ENCODE data around the gene ENOX1.

ENOX1 gene

DNA sequence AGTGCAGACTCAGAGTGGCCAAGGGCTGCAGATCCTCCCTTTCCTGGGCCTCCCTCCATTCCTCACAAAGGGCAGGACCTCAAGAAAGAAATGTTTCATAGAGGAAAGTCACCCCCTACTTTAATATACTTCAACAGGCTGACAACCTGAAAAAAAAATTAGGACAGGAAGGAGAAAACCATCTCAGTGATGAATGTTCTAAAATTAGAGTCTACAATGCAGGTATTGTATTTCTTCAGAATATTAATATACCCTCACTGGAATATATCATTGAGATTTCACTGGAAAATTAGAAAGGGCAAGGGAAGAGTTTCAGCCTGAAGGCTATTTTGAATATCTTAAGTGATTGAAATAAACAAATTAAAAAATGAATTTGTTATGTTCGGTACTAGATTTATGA, 586.5 kb downstream of the ENOX1 start:
- H3K27ac ChIP-seq (ENCODE audit: low read depth, low read length), result no peak overlapping the region
- no peak overlapping the region for H2AFZ ChIP-seq (ENCODE audit: low read length, unreplicated experiment)
- H3K27me3 ChIP-seq (ENCODE audit: insufficient read depth, low read length), result no peaks in the 10 kb centered on the region
- H3K4me1 ChIP-seq (ENCODE audit: control insufficient read depth, insufficient read depth, low read length, unreplicated experiment), result peaks cover 7% of the 10 kb centered on the region
- no peaks in the 10 kb centered on the region for H3K79me2 ChIP-seq (ENCODE audit: control insufficient read depth, insufficient read depth, low read length, unreplicated experiment)
- H3K4me3 ChIP-seq (ENCODE audit: low read depth, low read length), result no peak overlapping the region
- no peaks in the 10 kb centered on the region for H3K36me3 ChIP-seq (ENCODE audit: insufficient read depth, low read length)

DNA sequence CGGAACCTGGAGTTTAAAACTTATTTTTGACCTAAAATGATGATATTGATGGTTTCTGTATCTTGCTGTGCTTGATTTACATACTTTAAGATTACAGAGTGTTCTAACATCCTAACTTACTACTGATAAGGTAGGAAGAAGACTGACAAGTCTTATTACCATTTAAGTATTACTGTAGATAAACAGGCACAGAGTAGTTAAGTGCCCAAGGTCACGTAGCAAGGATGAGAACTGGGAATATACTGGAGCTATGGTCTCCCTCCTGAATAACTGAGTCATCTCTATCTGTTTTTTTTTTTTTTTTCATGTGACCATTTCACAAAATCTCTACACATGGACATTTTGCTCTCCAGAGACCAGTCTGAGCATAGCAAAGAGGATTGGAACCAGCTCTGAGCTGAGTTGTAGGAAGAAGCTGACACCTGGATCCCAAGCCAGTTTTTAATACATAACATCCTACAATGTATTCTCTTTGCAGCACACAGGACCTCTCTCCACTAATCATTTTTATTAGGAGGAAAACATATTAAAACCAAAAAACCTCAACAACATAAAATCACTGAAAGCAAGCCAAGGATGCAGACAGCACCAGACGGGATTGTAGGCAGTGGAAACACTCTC, 589.9 kb downstream of the ENOX1 start:
- no peaks in the 10 kb centered on the region for H3K36me3 ChIP-seq (ENCODE audit: insufficient read depth, low read length)
- no peak overlapping the region for H2AFZ ChIP-seq (ENCODE audit: low read length, unreplicated experiment)
- no peaks in the 10 kb centered on the region for H3K27me3 ChIP-seq (ENCODE audit: insufficient read depth, low read length)
- no peak overlapping the region for H3K4me3 ChIP-seq (ENCODE audit: low read depth, low read length)
- H3K27ac ChIP-seq (ENCODE audit: low read depth, low read length), result no peak overlapping the region
- H3K79me2 ChIP-seq (ENCODE audit: control insufficient read depth, insufficient read depth, low read length, unreplicated experiment), result no peaks in the 10 kb centered on the region
- peaks cover 7% of the 10 kb centered on the region for H3K4me1 ChIP-seq (ENCODE audit: control insufficient read depth, insufficient read depth, low read length, unreplicated experiment)

DNA sequence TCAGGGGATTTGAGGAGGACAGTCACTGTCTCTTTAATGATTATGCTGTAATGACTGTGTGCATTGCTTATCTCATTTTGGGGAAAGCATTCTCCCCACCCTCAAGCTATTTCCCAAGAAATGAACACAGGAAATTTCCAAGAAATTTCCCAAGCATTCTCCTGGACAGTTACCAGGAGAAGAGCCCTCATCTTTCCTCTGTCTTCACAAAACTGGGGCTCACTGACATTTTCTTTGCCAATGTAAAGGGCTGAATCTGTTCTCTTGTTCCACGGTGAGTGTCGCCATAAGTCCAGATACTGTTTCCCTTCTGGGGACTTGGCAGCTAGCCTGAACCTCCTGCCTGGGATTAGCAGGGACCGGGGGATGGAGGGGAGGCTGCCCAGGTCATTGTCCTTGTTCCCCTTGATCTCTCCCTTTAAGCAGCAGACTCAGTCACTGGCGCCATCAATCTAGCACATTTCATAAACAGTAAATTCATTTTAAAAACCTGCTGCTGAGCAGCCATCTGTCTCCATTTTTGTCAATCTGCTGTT, 590.6 kb downstream of the ENOX1 start:
- Histone ChIP-seq H3K4me3 (ENCODE audit: low read depth, low read length) (no peak overlapping the region), H3K36me3 (ENCODE audit: insufficient read depth, low read length) (no peaks in the 10 kb centered on the region), H2AFZ (ENCODE audit: low read length, unreplicated experiment) (no peak overlapping the region), H3K27ac (ENCODE audit: low read depth, low read length) (no peak overlapping the region), H3K4me1 (ENCODE audit: control insufficient read depth, insufficient read depth, low read length, unreplicated experiment) (peaks cover 7% of the 10 kb centered on the region), H3K27me3 (ENCODE audit: insufficient read depth, low read length) (no peaks in the 10 kb centered on the region), H3K79me2 (ENCODE audit: control insufficient read depth, insufficient read depth, low read length, unreplicated experiment) (no peaks in the 10 kb centered on the region)

DNA sequence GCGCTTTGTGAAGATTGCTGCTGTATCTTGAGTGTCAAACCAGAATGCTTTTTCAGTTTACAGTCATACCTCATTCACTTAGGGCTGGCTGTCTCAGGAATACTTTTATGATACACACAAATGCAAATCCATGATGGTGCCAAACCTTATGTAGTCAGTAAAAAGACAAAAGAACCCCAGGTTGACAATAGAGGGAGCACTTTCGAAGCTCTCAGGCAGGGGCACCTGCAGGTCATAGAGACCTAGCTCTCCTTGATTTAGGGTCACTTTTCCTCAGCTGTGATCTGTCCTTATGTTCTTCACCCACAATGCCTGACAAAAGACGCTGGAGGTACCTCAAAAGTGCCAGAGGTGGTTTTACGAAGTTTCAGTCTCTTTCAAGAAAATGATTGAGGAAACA, 591.2 kb downstream of the ENOX1 start:
- H2AFZ ChIP-seq (ENCODE audit: low read length, unreplicated experiment), result no peak overlapping the region
- H3K79me2 ChIP-seq (ENCODE audit: control insufficient read depth, insufficient read depth, low read length, unreplicated experiment), result no peaks in the 10 kb centered on the region
- H3K4me1 ChIP-seq (ENCODE audit: control insufficient read depth, insufficient read depth, low read length, unreplicated experiment), result peaks cover 7% of the 10 kb centered on the region
- no peaks in the 10 kb centered on the region for H3K27me3 ChIP-seq (ENCODE audit: insufficient read depth, low read length)
- H3K27ac ChIP-seq (ENCODE audit: low read depth, low read length), result no peak overlapping the region
- no peak overlapping the region for H3K4me3 ChIP-seq (ENCODE audit: low read depth, low read length)
- H3K36me3 ChIP-seq (ENCODE audit: insufficient read depth, low read length), result no peaks in the 10 kb centered on the region

DNA sequence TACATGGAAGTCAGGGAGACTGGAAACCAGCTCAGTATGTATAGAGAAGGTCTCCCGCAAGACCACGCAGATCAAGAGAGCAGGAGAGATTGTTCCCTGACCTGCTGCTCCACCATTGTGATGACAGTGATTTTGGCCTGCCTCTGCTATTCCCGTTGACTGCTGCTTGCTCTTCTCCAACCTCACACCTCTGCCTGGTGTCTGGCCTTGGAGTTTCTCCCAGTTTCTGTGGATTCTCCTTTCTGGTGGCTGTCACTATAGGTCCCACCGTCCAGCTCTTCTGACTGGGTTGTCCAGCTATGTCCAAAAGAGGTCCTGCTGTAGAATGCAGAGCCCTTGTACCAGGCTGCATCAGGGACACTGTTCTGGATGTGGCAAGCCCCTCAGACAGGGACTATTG, 591.7 kb downstream of the ENOX1 start:
- Histone ChIP-seq H3K4me1 (ENCODE audit: control insufficient read depth, insufficient read depth, low read length, unreplicated experiment) (peaks cover 7% of the 10 kb centered on the region), H3K36me3 (ENCODE audit: insufficient read depth, low read length) (no peaks in the 10 kb centered on the region), H2AFZ (ENCODE audit: low read length, unreplicated experiment) (no peak overlapping the region), H3K27me3 (ENCODE audit: insufficient read depth, low read length) (no peaks in the 10 kb centered on the region), H3K4me3 (ENCODE audit: low read depth, low read length) (no peak overlapping the region), H3K27ac (ENCODE audit: low read depth, low read length) (no peak overlapping the region), H3K79me2 (ENCODE audit: control insufficient read depth, insufficient read depth, low read length, unreplicated experiment) (no peaks in the 10 kb centered on the region)

DNA sequence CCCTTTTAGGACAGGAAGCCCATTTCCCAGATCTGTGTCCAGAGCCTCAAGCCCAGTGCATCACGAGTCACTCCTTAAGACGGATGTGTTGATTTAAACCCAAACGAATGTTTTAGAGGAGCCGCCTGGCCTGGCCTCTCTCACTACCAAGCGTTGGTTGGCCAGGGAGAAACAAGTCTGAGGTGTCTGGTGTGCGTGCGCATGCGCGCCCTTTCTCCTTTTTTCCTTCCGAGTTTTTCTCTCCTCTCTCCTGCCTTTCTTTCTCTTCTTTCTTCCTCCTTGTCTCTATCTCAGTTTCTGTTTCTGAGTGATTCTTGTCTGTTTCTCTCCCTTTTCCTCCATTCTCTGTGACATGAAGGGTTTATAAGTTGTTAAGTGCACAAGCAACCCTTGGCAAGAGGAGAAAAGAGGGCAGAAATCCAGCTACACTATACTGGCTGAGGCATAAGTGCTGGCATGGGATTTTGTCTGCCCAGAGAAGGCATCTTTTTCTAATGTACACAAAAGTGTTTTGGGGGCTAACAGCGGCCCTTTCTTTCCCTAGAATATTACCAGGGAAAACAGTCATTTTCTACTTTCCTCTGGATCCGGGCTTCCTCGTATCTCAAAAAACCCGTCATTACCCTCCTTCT, 592.9 kb downstream of the ENOX1 start:
- Histone ChIP-seq H3K27me3 (ENCODE audit: insufficient read depth, low read length) (no peaks in the 10 kb centered on the region), H2AFZ (ENCODE audit: low read length, unreplicated experiment) (no peak overlapping the region), H3K27ac (ENCODE audit: low read depth, low read length) (no peak overlapping the region), H3K4me3 (ENCODE audit: low read depth, low read length) (no peak overlapping the region), H3K36me3 (ENCODE audit: insufficient read depth, low read length) (no peaks in the 10 kb centered on the region), H3K79me2 (ENCODE audit: control insufficient read depth, insufficient read depth, low read length, unreplicated experiment) (no peaks in the 10 kb centered on the region), H3K4me1 (ENCODE audit: control insufficient read depth, insufficient read depth, low read length, unreplicated experiment) (peaks cover 7% of the 10 kb centered on the region)

DNA sequence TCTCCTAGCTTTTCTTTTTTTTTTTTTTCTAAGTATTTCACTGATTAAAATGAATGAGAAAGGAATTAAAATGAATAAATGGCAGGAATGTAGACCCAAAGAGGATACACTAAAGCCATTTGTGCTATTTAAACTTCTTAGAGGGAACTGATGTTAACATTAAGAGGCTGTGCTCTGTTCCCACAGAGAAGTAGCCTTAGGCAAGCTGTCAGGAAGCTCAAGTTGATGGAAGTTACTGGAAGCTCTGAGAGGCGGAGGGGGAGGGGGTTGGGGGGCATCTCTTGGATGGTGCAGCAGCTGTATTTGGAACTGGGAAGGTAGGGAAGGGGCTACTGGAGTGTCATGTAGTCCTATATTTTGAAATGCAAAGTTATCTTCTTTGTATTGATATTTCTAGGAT, 595.2 kb downstream of the ENOX1 start:
- Histone ChIP-seq H3K27ac (ENCODE audit: low read depth, low read length) (no peak overlapping the region), H3K79me2 (ENCODE audit: control insufficient read depth, insufficient read depth, low read length, unreplicated experiment) (no peaks in the 10 kb centered on the region), H3K4me1 (ENCODE audit: control insufficient read depth, insufficient read depth, low read length, unreplicated experiment) (peaks cover 7% of the 10 kb centered on the region), H2AFZ (ENCODE audit: low read length, unreplicated experiment) (no peak overlapping the region), H3K36me3 (ENCODE audit: insufficient read depth, low read length) (no peaks in the 10 kb centered on the region), H3K27me3 (ENCODE audit: insufficient read depth, low read length) (no peaks in the 10 kb centered on the region), H3K4me3 (ENCODE audit: low read depth, low read length) (no peak overlapping the region)

DNA sequence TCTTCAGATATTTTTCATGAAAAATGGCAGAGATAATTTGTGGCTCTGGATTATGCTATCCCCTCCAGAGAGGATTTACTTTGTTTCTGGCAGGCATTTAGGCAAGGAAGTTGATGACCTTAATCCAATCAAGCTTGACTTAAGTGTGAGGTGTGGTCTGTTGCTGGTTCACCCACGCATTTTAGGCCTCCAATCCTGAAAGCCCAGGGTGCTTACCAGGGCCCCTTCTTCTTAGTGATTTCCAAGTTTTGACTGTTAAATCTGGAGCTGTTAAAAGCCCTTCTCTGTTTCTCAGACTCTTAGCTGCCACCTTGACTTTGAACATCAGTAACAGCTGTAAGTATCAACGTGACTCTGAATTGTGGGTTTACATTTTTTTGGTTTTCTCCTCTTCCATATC, 601.5 kb downstream of the ENOX1 start:
- Histone ChIP-seq H3K27ac (ENCODE audit: low read depth, low read length) (no peak overlapping the region), H3K4me1 (ENCODE audit: control insufficient read depth, insufficient read depth, low read length, unreplicated experiment) (no peaks in the 10 kb centered on the region), H3K27me3 (ENCODE audit: insufficient read depth, low read length) (no peaks in the 10 kb centered on the region), H3K4me3 (ENCODE audit: low read depth, low read length) (no peak overlapping the region), H2AFZ (ENCODE audit: low read length, unreplicated experiment) (no peak overlapping the region), H3K36me3 (ENCODE audit: insufficient read depth, low read length) (no peaks in the 10 kb centered on the region), H3K79me2 (ENCODE audit: control insufficient read depth, insufficient read depth, low read length, unreplicated experiment) (no peaks in the 10 kb centered on the region)

DNA sequence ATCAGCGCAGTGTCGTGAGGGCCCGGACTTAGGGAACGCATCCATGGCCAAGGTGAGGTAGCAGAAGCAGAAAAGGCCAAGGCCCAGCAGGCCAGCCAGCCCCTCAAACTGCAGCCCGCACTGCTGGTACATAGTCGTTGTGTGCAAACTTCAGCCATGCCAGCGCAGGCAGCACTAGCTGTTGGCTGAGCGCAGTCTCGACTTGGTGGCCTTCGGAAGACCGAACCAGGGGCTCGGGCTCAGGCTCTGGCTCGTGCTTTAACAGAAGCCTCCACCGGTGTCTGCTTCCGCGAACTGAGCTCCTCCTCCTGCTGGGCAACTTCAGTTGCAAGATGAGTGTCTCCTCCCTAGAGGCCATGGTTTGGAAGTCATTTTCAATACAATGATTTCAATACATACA, 605.9 kb downstream of the ENOX1 start:
- no peaks in the 10 kb centered on the region for H3K36me3 ChIP-seq (ENCODE audit: insufficient read depth, low read length)
- H3K27me3 ChIP-seq (ENCODE audit: insufficient read depth, low read length), result no peaks in the 10 kb centered on the region
- no peaks in the 10 kb centered on the region for H3K79me2 ChIP-seq (ENCODE audit: control insufficient read depth, insufficient read depth, low read length, unreplicated experiment)
- no peak overlapping the region for H3K27ac ChIP-seq (ENCODE audit: low read depth, low read length)
- H2AFZ ChIP-seq (ENCODE audit: low read length, unreplicated experiment), result no peak overlapping the region
- no peaks in the 10 kb centered on the region for H3K4me1 ChIP-seq (ENCODE audit: control insufficient read depth, insufficient read depth, low read length, unreplicated experiment)
- H3K4me3 ChIP-seq (ENCODE audit: low read depth, low read length), result no peak overlapping the region

DNA sequence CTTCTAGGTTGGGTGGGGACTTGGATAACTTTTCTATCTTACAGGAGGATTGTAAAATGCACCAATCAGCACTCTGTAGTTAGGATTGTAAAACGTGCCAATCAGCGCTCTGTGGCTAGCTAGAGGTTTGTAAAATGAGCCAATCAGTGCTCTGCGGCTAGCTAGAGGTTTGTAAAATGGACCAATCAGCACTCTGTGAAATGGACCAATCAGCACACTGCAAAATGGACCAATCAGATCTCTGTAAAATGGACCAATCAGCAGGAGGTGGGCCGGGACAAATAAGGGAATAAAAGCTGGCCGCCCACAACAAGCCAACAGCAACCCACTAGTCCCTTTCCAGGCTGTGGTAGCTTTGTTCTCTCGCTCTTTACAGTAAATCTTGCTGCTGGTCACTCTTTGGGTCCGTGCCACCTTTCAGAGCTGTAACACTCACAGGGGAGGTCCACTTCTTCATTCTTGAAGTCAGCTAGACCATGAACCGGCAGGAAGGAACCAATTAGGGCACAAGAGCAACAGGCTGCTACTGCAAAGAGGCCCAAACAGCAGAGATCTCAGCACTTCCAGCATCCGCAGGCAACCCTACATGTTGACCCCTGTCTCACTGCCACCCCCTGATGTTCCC, 606.6 kb downstream of the ENOX1 start:
- no peaks in the 10 kb centered on the region for H3K4me1 ChIP-seq (ENCODE audit: control insufficient read depth, insufficient read depth, low read length, unreplicated experiment)
- H3K79me2 ChIP-seq (ENCODE audit: control insufficient read depth, insufficient read depth, low read length, unreplicated experiment), result no peaks in the 10 kb centered on the region
- H3K4me3 ChIP-seq (ENCODE audit: low read depth, low read length), result no peak overlapping the region
- no peak overlapping the region for H2AFZ ChIP-seq (ENCODE audit: low read length, unreplicated experiment)
- H3K27ac ChIP-seq (ENCODE audit: low read depth, low read length), result no peak overlapping the region
- no peaks in the 10 kb centered on the region for H3K36me3 ChIP-seq (ENCODE audit: insufficient read depth, low read length)
- no peaks in the 10 kb centered on the region for H3K27me3 ChIP-seq (ENCODE audit: insufficient read depth, low read length)

DNA sequence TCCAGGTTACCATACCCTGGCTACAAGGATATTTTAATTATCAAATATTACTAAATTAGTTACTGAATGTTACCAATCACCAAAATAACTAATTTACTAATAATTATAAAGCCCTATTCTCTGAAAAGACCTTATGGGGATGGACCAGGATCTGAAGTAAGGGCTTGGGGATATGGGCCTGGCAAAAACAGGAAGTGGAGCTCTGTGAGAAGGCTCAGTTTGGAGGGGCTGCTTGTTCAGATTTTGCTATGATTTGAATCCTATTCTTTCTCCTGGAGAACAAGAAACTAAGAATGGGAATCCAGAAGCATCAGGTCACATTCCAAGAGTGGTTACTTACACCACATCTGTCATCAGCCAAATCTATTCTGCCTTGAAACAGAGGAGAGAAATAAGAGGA, 615.3 kb downstream of the ENOX1 start:
- Histone ChIP-seq H3K27me3 (ENCODE audit: insufficient read depth, low read length) (no peaks in the 10 kb centered on the region), H3K36me3 (ENCODE audit: insufficient read depth, low read length) (no peaks in the 10 kb centered on the region), H2AFZ (ENCODE audit: low read length, unreplicated experiment) (no peak overlapping the region), H3K4me1 (ENCODE audit: control insufficient read depth, insufficient read depth, low read length, unreplicated experiment) (no peaks in the 10 kb centered on the region), H3K79me2 (ENCODE audit: control insufficient read depth, insufficient read depth, low read length, unreplicated experiment) (no peaks in the 10 kb centered on the region), H3K27ac (ENCODE audit: low read depth, low read length) (no peak overlapping the region), H3K4me3 (ENCODE audit: low read depth, low read length) (no peak overlapping the region)

All from ACC112 (cell line).